Ishikawa (cell line): ENCODE measurements around the gene KLK2.

Source experiments
- REST ChIP-seq: IDR thresholded peaks from 2 replicates; pipeline ENCODE4 v1.6.1; 2012; ENCODE audit warnings: low read depth, mild to moderate bottlenecking
- YY1 ChIP-seq: IDR thresholded peaks from 2 replicates; pipeline ENCODE4 v1.6.1; 2012; ENCODE audit warnings: low read depth
- TF ChIP-seq, protein P1 (sequence below): IDR thresholded peaks from 2 replicates; pipeline ENCODE4 v1.6.1; 2012

DNA sequence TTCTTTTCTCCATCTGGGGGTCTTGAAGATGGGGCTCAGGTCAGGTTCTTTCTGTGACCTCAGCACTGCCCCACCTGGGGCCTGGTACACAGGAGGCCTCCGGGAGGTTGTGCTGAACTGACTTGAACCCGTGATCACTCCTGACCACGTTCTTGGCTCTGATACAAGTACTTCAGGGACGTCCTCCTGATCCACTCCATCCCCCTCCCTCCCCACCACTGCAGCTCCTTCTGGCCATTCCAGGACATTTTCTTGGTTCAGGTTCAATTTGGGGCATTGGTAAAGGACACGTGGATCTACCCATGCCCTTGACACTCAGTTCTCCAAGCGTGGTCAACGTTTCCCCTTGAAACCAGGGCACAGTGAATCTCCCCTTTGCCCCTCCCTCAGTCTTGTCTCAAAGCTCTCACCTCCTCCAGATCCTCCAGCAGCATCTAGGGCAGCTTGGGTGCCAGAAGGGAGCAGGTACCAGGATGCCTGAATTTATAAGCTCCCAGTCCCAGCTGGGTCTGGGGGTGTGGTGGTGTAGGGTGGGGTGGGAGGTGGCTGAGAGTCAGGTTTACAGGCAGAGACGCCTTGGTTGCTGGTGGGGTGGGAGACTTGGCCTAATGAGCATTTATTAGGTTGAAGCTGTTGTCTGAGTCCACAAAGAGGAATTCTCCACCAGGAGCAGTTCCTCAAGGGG, 40.0 kb upstream of the KLK2 start, which contains the start of gene KLK15:
- TF ChIP-seq REST = no peak
- no peak for TF ChIP-seq YY1
- TF ChIP-seq, protein P1, sequence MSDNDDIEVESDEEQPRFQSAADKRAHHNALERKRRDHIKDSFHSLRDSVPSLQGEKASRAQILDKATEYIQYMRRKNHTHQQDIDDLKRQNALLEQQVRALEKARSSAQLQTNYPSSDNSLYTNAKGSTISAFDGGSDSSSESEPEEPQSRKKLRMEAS = no peak
